T-helper 2 cell treated with Interferon-gamma antibody and Interleukin-4, amounts not matched to agents 5 μg/mL and 100 μg/mL, for 36 hours (primary cell): Measurements from ENCODE around the gene ADGRB2.
A peak's percentile ranks its signal among the peaks of the same experiment; 100 is the strongest.

Source experiments
- DNase-seq: peaks from one replicate; pipeline ENCODE4 v3.0.0; 2021; ENCODE audit warnings: low spot score
- H3K27ac Mint-ChIP-seq: one replicate; pipeline ENCODE4 v1.8.0; 2021; ENCODE audit warnings: mild to moderate bottlenecking, mixed read lengths
- H3K27me3 Mint-ChIP-seq: one replicate; pipeline ENCODE4 v1.8.0; 2021; ENCODE audit warnings: low read depth, mixed read lengths
- H3K36me3 Mint-ChIP-seq: one replicate; pipeline ENCODE4 v1.8.0; 2021; ENCODE audit warnings: low read depth, mixed read lengths
- H3K4me1 Mint-ChIP-seq: one replicate; pipeline ENCODE4 v1.8.0; 2021; ENCODE audit warnings: low read depth, mixed read lengths
- H3K4me3 Mint-ChIP-seq: one replicate; pipeline ENCODE4 v1.8.0; 2022; ENCODE audit warnings: mild to moderate bottlenecking, moderate library complexity, mixed read lengths
- H3K9me3 Mint-ChIP-seq: one replicate; pipeline ENCODE4 v1.8.0; 2021; ENCODE audit warnings: mixed read lengths

ADGRB2 gene

GRCh38 chr1:31781756-31782371, 17.7 kb upstream of the ADGRB2 start:
- Mint-ChIP-seq H3K4me1 (peaks cover 7% of the 10 kb centered on the region), H3K27me3 (no peaks in the 10 kb centered on the region), H3K36me3 (no peaks in the 10 kb centered on the region), H3K9me3 (no peaks in the 10 kb centered on the region), H3K4me3 (no peak overlapping the region), H3K27ac (no peak overlapping the region)
- no peak for DNase-seq

GRCh38 chr1:31781138-31781755, 17.1 kb upstream of the ADGRB2 start:
- no peak for DNase-seq
- H3K9me3 Mint-ChIP-seq = no peaks in the 10 kb centered on the region
- peak overlapping the region; percentile 1 for H3K27ac Mint-ChIP-seq
- peaks cover 7% of the 10 kb centered on the region for H3K4me1 Mint-ChIP-seq
- H3K36me3 Mint-ChIP-seq = no peaks in the 10 kb centered on the region
- no peak overlapping the region for H3K4me3 Mint-ChIP-seq
- H3K27me3 Mint-ChIP-seq = no peaks in the 10 kb centered on the region

- Mint-ChIP-seq H3K27ac (no peak overlapping the region), H3K36me3 (no peaks in the 10 kb centered on the region), H3K4me1 (peaks cover 7% of the 10 kb centered on the region), H3K27me3 (no peaks in the 10 kb centered on the region), H3K4me3 (no peak overlapping the region), H3K9me3 (no peaks in the 10 kb centered on the region)
- no peak for DNase-seq
Measured at GRCh38 chr1:31780632-31781031, 16.5 kb upstream of the ADGRB2 start.

GRCh38 chr1:31779687-31780086, 15.5 kb upstream of the ADGRB2 start:
- Mint-ChIP-seq H3K27ac (no peak overlapping the region), H3K9me3 (no peaks in the 10 kb centered on the region), H3K36me3 (no peaks in the 10 kb centered on the region), H3K4me3 (no peak overlapping the region), H3K27me3 (peaks cover 3% of the 10 kb centered on the region), H3K4me1 (peaks cover 7% of the 10 kb centered on the region)
- DNase-seq = no peak

GRCh38 chr1:31778763-31779488, 14.8 kb upstream of the ADGRB2 start:
- H3K27me3 Mint-ChIP-seq = peaks cover 10% of the 10 kb centered on the region
- no peaks in the 10 kb centered on the region for H3K9me3 Mint-ChIP-seq
- no peak for DNase-seq
- H3K36me3 Mint-ChIP-seq = no peaks in the 10 kb centered on the region
- H3K27ac Mint-ChIP-seq = no peak overlapping the region
- H3K4me3 Mint-ChIP-seq = no peak overlapping the region
- peaks cover 13% of the 10 kb centered on the region for H3K4me1 Mint-ChIP-seq

- H3K4me3 Mint-ChIP-seq = no peak overlapping the region
- H3K9me3 Mint-ChIP-seq = no peaks in the 10 kb centered on the region
- peaks cover 22% of the 10 kb centered on the region for H3K4me1 Mint-ChIP-seq
- no peaks in the 10 kb centered on the region for H3K36me3 Mint-ChIP-seq
- no peak for DNase-seq
- no peak overlapping the region for H3K27ac Mint-ChIP-seq
- peaks cover 25% of the 10 kb centered on the region for H3K27me3 Mint-ChIP-seq
Measured at GRCh38 chr1:31776516-31776915, 12.4 kb upstream of the ADGRB2 start.

- no peak overlapping the region for H3K4me3 Mint-ChIP-seq
- H3K27me3 Mint-ChIP-seq = peaks cover 30% of the 10 kb centered on the region
- H3K4me1 Mint-ChIP-seq = peaks cover 22% of the 10 kb centered on the region
- H3K27ac Mint-ChIP-seq = no peak overlapping the region
- DNase-seq = no peak
- no peaks in the 10 kb centered on the region for H3K9me3 Mint-ChIP-seq
- no peaks in the 10 kb centered on the region for H3K36me3 Mint-ChIP-seq
Measured at GRCh38 chr1:31776032-31776431, 11.9 kb upstream of the ADGRB2 start.

GRCh38 chr1:31775210-31775999, 11.3 kb upstream of the ADGRB2 start:
- peaks cover 33% of the 10 kb centered on the region for H3K27me3 Mint-ChIP-seq
- H3K9me3 Mint-ChIP-seq = no peaks in the 10 kb centered on the region
- H3K27ac Mint-ChIP-seq = no peak overlapping the region
- peaks cover 24% of the 10 kb centered on the region for H3K4me1 Mint-ChIP-seq
- no peaks in the 10 kb centered on the region for H3K36me3 Mint-ChIP-seq
- H3K4me3 Mint-ChIP-seq = no peak overlapping the region
- no peak for DNase-seq

GRCh38 chr1:31774495-31774894, 10.4 kb upstream of the ADGRB2 start:
- H3K36me3 Mint-ChIP-seq = no peaks in the 10 kb centered on the region
- peaks cover 33% of the 10 kb centered on the region for H3K27me3 Mint-ChIP-seq
- H3K4me3 Mint-ChIP-seq = no peak overlapping the region

GRCh38 chr1:31773861-31774260, 9.7 kb upstream of the ADGRB2 start:
- Mint-ChIP-seq H3K27ac (no peak overlapping the region), H3K9me3 (no peaks in the 10 kb centered on the region), H3K27me3 (peaks cover 33% of the 10 kb centered on the region), H3K36me3 (no peaks in the 10 kb centered on the region), H3K4me1 (peaks cover 31% of the 10 kb centered on the region), H3K4me3 (no peak overlapping the region)
- DNase-seq = peak; percentile 47

More at GRCh38 chr1:31774495-31774894, 10.4 kb upstream of the ADGRB2 start:
- H3K27ac Mint-ChIP-seq = no peak overlapping the region
- no peak for DNase-seq
- H3K4me1 Mint-ChIP-seq = peaks cover 25% of the 10 kb centered on the region
- H3K9me3 Mint-ChIP-seq = no peaks in the 10 kb centered on the region

GRCh38 chr1:31772669-31773248, 8.6 kb upstream of the ADGRB2 start:
- Mint-ChIP-seq H3K27ac (no peak overlapping the region), H3K36me3 (no peaks in the 10 kb centered on the region), H3K4me1 (peaks cover 38% of the 10 kb centered on the region), H3K9me3 (no peaks in the 10 kb centered on the region), H3K27me3 (peaks cover 39% of the 10 kb centered on the region), H3K4me3 (peak overlapping the region; percentile 78)
- DNase-seq = no peak

GRCh38 chr1:31771891-31772668, 7.9 kb upstream of the ADGRB2 start:
- H3K4me3 Mint-ChIP-seq = peak overlapping the region; percentile 78
- H3K27me3 Mint-ChIP-seq = peaks cover 39% of the 10 kb centered on the region
- DNase-seq = peak; percentile 41
- H3K36me3 Mint-ChIP-seq = no peaks in the 10 kb centered on the region
- no peaks in the 10 kb centered on the region for H3K9me3 Mint-ChIP-seq
- no peak overlapping the region for H3K27ac Mint-ChIP-seq
- peaks cover 38% of the 10 kb centered on the region for H3K4me1 Mint-ChIP-seq
